ENCODE results near the gene WDR54.
"Not testable (repeated sequence)": the region's sequence is repeated elsewhere in the genome, so short reads cannot be mapped to it uniquely, and the experiment has no call there.

WDR54 gene

DNA sequence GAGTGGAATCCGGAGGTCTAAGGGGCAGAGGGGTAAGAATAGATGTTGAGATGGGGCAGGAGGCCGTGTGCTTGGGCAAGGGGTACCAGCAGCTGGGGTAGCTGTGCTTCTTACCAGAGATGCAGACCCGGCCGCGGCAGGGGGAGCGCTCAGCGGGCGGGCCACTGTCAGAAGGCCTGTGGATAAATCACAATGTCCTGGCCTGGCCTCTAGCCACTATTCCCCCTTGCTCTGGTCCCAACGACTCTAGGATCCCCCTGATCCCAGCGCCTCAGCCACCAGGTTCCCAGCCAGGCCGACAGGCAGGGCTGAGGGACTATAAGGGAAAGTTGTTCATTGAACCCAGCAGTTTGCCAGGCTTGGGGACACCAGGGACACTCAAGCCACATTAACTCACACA is 9.0 kb downstream of the WDR54 start:
- DNase-seq, result no peak

GRCh38 chr2:74436111-74436805 is 14.7 kb downstream of the WDR54 start:
- DNase-seq, result no peak

- no peak for DNase-seq
Observed at GRCh38 chr2:74436848-74437695, 15.5 kb downstream of the WDR54 start.

DNA sequence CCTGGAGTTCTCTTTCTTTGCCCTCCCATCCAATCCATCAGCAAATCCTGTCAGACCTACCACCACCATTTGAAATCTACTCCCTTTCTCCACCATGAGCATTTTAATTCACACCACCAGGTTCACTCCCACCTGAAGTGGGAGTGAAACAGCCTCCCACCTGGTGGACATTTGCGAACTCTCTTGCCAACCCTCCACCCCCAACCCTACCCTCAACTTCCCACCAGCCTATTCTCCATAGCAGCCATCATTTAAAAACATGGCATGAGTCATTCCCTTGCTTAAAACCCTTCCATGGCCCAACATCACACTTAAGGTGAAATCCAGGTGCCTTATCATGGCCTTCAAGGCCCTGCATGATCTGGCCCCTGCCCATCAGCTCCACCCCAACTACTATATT is 16.7 kb downstream of the WDR54 start:
- no peak for DNase-seq

- no peak for DNase-seq
Observed at GRCh38 chr2:74439373-74439772, 17.8 kb downstream of the WDR54 start.

DNA sequence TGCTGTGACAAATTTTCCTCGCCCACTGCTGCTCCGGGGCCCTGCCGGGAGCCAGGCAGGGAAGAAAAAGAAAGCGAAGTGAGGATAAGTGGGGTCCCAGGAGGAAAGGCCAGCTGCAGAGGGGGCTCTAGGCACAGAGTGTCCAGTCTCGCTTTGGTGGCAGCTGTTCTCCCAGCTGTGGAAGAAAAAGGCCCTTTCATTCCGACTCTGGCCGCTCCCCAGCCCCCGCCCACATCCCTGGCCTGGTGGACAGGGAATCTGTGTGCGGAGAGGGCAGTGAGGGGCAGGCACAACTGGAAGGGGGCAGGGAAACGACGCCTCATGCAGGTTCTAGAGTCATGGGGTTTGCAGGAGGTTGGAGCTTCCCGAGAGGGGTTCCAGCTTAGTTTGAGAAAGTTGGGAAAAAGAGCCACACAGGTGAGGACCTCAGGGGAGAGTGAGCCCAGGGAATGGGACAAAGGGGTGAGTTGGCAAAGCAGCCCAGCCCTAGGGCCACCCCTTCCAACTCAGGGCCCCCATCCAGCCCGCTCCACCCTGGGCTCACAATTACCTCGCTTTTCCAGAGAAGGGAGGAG is 18.4 kb downstream of the WDR54 start:
- no peak for DNase-seq

GRCh38 chr2:74440378-74441169 is 19.0 kb downstream of the WDR54 start:
- peak; percentile 48 for DNase-seq

DNA sequence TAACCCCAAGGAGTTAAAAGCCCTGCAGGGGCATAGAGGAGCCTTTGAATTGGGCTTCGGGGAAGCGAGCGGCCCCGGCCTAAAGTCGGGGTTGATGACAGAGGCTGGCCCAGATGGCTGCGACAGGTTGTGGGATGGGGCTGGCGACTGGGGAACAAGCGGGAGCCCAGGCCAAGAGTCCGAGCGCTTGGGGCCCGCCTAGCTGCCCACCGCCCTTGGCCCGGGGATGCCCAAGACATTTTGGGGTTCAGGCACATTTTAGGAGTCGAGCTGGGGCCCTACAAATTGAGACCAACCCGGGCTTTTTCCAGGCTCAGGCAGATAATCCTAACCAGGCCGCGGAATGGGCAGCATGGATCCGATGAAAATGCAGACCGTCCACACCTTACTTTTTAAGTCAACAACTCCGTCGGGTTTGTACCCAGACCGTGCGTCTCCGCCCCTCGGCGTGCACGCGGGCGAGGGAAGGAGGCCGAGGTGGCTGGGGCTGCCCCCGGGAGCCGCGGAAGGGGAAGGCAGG is 19.7 kb downstream of the WDR54 start:
- DNase-seq, result no peak

- no peak for DNase-seq
Observed at GRCh38 chr2:74441690-74442482, 20.4 kb downstream of the WDR54 start, which contains the start of gene RTKN. Gene RTKN, minus strand, starts transcription at chr2:74441937. Its CDS starts 121 bp downstream, at chr2:74441816.

- not testable (repeated sequence) for DNase-seq
Observed at GRCh38 chr2:74442483-74443297, 21.2 kb downstream of the WDR54 start.

GRCh38 chr2:74444498-74445318 is 23.2 kb downstream of the WDR54 start:
- DNase-seq, result no peak

DNA sequence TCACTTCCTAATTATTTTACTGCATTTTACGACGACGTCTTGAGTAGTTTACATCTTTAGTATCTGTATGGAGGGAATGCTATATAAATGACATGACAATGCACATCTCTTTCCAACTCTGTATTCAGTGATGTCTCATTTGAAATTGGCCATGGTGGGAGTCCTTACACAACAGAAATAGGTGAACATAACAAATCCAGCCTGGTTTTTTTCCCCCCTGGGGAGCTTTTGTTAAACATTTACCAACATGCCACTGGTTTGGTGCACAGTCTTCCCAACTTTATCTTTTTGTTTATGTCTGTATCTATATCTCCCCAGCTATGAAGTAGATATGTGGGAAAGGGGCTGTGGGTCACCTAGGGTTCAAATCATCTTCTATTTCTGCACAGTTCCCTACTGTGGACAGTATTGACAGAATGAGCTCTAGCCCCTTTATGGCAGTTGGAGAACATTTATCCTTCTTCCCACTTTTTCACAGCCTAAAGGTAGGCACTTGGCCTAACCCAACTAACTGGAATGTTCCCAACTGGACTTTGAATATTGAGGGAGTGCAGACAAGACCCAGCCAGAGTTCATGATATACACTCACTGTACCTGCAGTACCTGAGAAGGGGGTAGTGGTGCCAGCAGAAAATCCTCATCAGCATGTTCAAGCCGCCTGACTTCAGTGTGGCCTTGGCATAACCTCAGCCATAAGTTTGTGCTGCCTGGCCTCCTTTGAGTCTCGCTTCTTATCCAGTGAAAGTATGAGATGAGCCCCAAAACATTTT is 25.9 kb downstream of the WDR54 start:
- no peak for DNase-seq

DNA sequence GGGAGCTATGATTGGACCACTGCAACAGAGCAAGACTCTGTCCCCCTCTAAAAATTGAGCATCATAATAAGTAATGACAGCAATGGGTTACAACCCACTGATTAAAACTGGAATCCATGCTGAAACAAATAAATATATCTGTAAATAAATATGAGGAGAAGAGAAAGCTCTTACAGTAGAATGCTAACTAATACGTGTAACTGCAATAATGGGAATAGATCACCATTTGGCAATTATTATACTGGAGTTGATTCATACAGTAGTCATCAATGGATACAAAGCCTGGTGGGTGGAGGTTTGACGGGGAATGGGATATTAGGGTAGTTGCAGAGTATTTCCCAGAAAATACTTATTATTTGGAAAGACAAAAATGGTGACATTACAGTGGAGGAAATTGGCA is 27.2 kb downstream of the WDR54 start:
- no peak for DNase-seq

- DNase-seq, result no peak
Observed at GRCh38 chr2:74450570-74451190, 29.1 kb downstream of the WDR54 start.

GRCh38 chr2:74454654-74455511 is 33.4 kb downstream of the WDR54 start, which contains the start of gene INO80B:
Gene INO80B, plus strand, starts transcription at chr2:74455087. Its CDS starts 30 bp downstream, at chr2:74455117.
- peak; percentile 98 for DNase-seq

DNA sequence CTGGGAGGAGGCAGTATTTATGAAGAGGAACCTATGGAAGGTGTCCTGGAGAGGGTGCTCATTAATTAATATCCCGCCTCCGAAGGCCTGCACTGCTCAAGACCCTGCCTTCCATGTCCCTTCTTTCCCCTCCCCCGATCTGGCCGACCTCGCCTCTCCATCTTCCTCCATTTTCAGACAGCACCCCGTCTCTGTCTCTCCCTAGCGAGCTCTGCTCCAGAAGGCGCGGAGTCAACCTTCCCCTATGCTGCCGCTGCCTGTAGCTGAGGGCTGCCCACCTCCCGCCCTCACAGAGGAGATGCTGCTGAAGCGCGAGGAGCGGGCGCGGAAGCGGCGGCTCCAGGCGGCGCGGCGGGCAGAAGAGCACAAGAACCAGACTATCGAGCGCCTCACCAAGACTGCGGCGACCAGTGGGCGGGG is 35.6 kb downstream of the WDR54 start:
- no peak for DNase-seq

DNA sequence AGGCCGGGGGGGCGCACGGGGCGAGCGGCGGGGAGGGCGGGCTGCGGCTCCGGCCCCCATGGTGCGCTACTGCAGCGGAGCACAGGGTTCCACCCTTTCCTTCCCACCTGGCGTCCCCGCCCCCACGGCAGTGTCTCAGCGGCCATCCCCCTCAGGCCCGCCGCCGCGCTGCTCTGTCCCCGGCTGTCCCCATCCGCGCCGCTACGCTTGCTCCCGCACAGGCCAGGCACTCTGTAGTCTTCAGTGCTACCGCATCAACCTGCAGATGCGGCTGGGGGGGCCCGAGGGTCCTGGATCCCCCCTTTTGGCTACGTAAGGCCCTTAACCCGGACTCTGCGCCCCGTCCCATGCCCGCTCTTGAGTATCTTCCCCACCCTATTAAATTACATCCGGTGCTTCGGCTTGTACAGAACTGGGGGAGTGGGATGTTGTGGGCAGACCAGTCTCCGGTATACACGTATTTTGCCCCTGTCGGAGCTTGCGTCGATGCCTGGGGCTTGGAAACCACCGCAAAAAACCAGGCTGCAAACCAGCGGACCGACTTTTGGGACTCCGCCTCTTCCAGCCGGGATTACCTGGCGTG is 36.1 kb downstream of the WDR54 start:
- DNase-seq, result peak; percentile 82
